ENCODE data around the gene ATRX.
"Not testable (repeated sequence)": the region's sequence is repeated elsewhere in the genome, so short reads cannot be mapped to it uniquely, and the experiment has no call there.

ATRX gene

DNA sequence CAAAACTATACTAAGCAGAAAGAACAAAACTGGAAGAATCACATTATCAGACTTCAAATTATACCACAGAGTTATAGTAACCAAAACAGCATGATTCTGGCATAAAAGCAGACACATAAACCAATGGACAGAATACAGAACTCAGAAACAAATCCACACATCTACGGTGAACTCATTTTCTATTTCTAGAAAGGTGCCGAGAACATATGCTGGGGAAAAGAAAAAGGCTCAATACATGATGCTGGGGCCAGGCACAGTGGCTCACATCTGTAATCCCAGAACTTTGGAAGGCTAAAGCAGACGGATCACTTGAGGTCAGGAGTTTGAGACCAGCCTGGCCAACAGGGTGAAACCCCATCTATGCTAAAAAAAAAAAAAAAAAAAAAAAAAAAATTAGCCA, 52.7 kb downstream of the ATRX start:
- DNase-seq = no peak

DNA sequence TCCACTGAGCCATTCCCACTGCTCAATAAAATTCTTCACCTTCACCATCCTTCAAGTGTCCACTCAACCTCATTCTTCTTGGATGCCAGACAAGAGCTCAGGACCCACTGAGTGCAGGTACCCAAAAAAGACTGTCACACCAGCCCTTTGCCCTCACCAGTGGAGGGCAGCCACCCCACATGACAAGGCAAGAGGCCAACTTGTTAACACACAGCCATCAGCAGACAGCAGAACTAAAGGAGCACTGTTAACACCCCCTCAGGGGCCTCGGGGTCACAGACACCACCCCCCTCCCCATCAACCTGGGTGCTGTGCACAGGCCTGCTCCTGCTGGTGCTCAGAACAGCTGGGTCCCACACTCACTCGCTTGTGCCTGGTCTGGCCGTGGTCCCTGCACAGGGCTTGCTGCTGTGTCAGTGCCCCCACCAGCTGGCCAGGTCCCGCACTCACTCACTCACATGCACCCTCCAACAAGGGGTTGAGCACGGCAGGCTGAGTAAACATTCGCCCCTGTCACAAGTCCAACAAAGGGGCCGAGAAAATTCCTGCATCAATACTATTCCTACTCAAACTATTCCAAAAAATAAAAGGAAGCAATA, 54.1 kb downstream of the ATRX start:
- DNase-seq = no peak

DNA sequence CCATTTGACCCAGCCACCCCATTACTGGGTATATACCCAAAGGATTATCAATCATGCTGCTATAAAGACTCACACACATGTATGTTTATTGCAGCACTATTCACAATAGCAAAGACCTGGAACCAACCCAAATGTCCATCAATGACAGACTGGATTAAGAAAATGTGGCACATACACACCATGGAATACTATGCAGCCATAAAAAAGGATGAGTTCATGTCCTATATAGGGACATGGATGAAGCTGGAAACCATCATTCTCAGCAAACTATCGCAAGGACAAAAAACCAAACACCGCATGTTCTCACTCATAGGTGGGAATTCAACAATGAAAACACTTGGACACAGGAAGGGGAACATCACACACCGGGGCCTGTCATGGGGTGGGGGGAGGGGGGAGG, 59.9 kb downstream of the ATRX start:
- DNase-seq = not testable (repeated sequence)

DNA sequence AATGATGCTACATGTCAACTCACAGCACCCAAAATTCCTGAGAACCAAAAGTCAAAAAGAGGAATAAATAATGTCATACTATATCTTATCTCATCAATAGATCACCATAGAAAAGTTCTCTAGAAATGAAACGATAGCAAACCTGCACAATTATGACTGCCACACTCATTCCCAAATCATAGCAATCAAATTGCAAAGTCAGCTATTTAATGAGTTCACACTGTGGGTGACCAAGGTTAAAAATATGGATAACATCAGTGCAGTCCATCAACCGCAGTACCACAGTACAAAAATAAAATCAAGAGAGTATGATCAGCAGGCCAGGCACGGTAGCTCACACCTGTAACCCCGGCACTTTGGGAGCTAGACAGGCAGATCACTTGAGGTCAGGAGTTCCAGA, 62.3 kb downstream of the ATRX start:
- DNase-seq = no peak

DNA sequence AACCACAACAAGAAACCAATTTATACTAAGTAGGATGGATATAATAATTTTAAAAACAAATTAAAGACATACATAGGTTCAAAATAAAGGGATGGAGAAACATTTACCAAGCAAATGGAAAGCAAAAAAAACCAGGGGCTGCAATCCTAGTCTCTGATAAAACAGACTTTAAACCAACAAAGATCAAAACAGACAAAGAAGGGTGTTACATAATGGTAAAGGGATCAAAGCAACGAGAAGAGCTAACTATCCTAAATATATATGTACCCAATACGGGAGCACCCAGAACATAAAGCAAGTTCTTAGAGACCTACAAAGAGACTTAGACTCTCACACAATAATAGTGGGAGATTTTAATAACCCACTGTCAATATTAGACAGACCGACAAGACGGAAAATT, 66.6 kb downstream of the ATRX start:
- DNase-seq = no peak

DNA sequence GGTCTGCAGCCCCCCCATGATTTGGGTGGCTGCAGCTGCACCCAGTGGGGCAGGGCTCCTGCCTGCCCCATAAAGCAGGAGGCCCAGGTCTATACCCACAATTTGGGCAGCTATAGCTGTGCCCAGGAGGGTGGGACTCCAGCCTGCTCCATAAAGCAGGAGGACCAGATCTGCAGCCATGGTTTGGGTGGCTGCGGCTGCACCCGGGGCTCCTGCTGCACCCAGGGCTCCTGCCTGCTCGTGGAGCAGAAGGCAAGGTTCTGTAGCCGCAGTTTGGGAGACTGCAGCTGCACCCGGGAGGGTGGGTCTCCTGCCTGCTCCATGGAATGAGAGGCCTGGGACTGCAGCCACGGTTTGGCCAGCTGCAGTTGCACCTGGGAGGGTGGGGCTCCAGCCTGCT, 81.1 kb downstream of the ATRX start:
- DNase-seq = no peak

DNA sequence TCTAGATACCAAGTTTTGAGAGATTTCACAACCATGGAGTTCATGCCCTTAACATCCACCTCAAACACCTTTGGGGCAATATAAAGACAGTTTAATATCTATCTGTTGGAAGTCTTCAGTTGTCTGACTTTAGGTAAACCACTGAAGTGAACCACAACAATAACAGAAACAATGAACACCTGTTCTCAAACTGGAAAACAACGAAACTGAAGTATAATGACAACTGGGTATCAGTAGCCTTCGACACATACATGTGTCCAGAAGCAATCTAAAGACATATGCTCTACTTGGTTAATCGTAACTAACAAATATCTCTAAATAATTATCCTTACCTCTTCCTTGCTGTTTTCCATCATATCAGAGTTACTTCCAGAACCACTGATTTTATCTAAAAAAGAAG, 87.8 kb downstream of the ATRX start:
- DNase-seq = no peak

DNA sequence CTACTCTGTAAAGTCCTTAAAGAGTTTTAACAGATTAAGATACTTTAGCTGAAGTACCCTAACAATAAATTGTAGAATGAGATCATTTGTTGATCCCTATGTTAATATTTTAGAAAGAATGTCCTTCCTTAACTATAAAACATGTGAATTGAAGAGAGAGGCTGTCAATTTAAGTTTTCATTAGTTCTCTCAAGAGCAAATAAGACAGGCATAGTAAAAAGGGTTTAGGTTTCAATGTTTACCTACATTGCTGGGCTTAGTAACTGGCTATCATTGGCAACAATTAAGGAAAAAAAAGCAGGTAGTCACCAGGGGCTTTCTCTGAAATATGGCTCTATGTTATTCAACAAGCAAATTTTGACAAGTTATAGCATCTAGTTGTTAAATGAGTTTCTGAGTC, 91.5 kb downstream of the ATRX start:
- no peak for DNase-seq

DNA sequence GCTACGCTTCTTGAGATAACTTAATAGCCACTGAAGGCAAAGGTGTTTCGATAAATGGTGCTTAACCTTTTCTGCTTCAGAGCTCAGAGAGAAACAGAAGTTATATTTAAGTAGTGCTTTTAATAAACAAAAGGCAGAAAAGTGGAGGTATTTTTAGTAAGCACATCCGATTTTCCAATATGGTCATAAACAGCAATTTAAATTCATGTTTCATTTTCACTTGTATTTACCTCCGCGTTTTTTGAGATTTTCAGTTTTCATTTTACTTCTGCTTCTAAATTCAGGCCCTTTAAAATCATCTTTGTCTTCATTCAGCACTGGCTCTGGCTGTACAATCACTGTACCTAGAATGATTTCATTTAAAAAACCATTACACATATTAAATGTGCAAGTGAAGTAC, 92.4 kb downstream of the ATRX start:
- DNase-seq = peak in 1 of 5 donors; percentile 2

DNA sequence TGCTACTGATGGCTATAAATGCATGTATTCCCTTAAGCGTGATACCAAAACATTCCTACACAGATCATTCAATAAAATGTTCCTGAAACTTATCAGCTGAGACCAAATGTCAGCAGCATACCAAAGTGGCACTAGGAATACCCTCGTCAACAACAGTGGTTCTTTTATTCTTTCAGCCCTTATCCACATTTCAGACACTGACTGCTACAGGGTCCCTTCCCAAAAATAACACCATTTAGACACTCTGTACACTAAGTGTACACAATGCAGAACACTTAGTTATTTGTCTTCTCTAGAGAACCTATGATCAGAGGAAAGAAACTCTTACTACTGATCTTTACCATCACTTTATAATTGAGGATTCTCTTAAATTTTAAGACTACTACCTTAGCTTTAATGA, 94.1 kb downstream of the ATRX start:
- DNase-seq = no peak

DNA sequence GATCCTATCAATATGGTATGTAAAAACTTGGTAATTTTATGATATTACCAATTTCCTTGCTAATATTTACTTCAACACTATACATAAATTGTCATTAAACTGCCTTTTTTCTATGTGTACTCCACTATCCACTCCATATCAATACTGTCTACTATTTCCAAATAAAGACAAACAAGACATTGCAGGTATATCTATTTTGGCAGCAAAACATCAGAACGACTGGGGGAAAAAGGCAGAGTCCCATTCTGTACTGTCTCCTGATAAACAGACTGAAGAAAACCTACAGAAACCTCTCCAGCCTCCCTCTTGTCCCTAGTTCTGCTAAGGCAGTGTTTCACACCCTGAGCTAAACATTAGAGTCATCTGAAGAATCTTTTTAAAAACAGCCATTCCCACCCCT, 96.6 kb downstream of the ATRX start:
- DNase-seq = no peak

DNA sequence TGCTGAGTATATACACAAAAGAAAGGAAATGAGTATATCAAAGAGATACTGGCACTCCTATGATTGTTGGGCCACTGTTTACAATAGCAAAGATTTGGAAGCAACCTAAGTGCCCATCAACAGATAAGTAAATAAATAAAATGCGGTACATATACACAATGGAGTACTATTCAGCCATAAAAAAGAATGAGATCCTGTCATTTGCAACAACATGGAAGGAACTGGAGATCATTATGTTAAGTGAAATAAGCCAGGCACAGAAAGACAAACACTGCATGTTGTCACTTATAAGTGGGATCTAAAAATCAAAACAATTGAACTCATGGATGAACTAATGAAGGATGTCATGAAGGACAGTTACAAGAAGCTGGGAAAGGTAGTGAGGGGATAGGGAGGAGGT, 100.3 kb downstream of the ATRX start:
- not testable (repeated sequence) for DNase-seq

DNA sequence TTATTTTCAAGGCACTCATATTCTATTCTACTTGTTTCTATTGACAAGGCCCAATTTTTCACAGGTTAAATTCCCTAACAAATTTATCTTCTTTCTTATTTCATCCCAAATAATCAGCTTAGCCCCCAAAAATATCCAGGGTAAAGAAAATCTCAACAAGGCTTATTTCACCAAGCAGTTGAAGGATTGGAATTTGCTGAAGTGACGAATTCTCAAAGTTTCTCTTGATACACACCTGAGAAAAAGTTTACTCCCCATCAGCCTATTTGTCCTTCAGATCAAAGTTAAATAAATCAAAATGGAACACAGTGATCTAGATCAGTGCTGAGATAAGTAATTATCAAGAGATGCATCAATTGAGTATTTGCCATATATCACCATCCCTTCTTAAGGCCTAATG, 106.9 kb downstream of the ATRX start:
- DNase-seq = no peak

DNA sequence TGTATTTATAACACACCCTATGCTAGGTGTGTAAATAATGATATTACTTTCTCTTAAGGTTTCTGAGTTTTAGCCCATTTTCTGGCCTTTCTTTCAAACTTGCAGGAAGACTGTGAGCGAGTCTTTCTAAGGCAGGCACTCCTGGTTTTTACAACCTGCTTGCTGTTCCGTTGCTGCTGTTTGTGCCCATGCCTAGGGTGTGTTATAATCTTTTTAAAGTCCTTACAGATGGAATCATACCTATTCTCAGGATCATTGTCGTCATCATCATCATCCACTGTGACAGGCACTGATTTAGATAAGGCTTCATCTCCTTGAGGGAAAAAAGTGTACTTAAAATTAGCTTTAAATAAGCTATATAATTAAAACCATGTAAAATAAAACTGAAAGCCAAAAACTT, 110.0 kb downstream of the ATRX start:
- no peak for DNase-seq

DNA sequence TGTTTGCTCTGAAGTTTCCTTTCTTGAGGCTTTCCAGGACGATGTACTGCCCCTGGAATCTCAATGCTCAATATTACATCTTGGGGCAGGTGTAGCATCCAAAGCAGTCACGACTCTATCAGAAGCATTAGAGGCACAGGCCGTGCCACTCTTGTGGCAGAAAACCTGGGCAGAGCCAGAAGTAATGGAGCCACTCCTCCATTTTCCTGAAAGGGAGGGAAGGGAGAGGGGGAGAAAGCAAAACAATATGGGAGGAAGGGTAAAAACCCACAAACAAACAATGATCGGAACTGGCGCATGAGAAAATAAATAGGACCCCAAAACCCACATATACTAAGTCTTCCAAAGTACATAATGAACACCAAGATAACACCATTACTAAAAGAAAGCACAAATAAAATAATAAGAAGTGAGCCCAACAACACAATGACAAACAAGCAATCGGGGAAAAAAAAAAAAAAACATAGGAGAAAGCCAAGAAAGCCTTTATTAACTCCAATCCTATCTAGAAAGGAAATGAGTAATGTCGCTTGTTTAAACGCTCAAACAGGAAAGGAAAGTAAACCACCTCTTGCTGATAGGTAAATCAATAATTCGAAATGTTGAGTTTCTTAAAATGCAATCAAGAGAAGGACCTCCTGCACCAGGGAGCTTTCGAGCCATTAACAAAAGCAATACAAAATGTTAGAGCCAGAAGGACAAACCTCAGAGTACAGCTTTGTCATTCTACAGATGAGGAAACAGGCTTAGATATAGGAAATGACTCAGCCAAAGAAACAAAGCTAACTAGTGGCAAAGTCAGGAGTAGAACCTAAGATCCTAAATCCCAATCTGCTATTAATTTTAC, 117.4 kb downstream of the ATRX start:
- peak in 1 of 5 donors; percentile 15 for DNase-seq

DNA sequence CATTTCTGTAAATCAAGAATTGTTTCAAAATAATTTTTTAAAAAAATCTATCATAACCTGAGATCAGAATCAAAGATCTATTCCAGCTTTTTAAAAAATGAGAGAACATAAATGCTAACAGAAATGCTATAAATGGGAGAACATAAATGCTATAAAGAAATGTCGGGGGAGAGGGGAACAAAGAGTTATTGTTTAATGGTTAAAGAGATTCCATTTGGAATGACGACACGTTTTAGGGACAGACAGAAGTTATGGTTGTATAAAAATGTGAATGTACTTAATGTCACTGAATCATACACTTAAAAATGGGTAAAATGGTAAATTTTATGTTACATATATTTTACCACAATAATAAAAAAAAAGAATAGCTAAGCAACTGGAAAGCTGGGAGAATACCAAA, 127.1 kb downstream of the ATRX start:
- DNase-seq = no peak

DNA sequence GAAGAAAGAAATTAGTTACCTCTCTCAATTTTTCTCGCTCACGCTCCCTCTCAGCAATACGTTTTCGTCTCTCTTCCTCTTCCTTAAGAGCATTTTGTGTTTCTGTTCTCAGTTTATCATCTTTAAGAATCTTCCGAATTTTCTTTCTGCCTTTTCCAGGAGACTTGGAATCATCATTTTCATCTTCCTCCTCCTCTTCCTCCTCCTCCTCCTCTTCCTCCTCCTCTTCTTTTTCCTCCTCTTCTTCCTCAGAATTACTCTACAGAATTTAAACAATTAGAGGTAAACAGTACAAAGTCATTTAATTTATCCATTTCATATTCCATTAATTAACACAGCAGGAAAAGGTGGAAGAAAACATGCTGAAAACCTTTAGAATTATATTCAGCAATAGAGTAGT, 133.9 kb downstream of the ATRX start:
- no peak for DNase-seq

DNA sequence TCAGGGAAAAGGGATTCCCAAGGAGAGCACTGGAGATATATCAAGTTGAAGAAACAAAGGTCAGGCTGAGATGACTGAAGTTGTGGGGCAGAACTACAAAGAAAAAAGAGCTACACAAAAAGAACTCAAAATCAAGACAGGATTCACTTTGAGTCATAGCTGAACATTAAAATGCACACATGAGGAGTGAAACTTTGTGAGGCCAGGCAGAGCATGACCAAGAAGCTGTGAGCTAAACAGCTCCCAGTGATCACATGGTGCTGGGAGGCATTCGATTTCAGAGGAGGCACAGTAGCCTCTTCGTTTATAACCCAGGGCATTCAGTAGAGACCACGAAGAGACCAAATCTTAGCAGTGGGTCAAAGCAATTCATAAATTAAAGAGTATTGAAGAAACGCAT, 145.3 kb downstream of the ATRX start:
- DNase-seq = peak in 1 of 5 donors; percentile 19

DNA sequence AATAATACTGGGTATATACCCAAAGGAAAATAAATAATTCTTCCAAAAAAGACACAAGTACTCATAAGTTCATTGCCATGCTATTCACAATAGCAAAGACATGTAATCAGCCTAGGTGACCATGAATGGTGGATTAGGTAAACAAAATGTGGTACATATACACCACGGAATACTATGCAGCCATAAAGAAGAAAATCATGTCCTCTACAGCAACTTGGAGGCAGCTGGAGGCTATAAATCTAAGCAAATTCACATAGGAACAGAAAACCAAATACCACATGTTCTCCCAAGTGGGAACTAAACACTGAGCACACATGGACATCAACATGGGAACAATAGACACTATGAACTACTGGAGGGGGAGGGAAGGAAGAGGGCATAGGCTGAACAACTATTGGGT, 146.2 kb downstream of the ATRX start:
- no peak for DNase-seq

DNA sequence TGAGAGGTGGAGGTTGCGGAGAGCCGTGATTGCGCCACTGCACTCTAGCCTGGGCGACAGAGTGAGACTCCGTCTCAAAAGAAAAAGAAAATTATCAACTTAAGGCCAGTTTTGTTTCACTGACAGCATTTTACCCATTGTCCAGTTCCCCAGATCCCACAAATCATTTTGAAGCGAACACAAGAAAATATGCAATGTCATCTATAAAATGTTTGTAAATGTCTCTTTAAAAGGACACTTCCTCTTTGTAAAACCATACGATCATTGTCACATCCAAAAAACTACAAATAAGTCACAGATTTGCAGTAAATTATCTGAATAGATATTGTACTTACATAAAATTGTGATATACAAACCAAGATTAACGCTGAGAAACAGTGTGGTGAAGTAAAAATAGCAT, 147.6 kb downstream of the ATRX start:
- no peak for DNase-seq

DNA sequence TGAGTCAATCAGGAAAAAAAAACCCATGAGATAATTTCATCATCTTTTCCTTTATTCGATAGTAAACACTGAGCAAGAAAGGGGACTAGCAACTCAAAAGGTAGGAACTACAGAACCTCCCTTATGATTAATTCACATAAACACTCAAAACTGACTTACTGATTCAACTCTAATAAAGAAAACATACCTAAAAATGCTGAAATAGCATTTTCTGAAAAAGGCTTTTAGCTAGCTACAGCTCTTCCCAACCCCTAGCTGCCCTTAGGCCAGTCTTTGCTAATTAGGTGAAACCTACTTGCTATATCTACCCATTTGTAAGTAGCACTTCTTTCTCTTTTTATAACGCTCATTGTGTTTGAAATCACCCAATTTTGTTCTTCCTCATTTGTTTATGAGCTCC, 150.6 kb downstream of the ATRX start:
- DNase-seq = no peak

DNA sequence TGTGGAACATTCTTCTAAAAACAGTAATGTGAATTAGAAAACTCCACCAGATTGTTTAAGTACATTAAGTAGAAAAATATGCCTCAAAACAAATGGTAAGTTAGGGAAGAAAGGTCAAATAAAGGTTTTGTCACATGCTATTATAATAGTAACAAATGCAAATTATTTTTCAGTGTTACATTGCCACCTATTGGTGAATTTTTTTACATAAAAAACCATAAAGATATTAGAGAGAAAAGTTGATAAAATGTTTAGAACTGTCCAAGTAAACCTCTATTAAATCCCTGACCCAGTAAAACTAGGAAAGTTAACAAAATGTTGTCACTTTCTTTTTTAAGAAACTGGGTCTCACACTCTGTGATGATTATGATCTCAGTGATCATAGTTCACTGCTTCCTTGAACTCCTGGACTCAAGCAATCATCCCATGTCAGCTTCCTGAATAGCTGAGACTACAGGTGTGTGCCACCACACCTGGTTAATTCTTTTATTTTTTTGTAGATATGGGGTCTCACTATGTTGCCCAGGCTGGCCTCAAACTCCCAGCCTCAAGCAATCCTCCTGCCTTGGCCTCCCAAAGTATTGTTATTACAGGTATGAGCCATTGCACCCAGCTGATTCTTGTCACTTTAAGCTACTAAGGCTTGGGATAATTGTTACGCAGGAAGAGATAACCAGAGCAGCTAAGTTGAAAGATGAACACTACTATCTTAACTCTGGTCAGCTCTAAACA, 157.6 kb downstream of the ATRX start:
- DNase-seq = no peak

DNA sequence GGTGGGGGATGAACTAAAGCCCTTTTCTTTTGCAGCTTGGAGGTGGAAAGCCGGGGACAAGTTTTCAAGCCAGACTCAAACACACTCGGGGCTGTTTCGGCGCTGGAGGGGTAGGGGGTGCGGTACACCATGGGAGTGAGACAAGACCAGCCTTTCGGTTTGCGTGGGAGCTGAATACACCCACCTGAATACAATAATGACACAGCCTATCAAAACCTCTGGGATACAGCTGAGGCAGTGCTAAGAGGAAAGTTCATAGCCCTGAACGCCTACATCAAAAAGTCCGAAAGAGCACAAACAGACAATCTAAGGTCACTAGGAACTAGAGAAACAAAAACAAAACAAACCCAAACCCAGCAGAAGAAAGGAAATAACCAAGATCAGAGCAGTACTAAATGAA, 163.3 kb downstream of the ATRX start:
- DNase-seq = no peak

DNA sequence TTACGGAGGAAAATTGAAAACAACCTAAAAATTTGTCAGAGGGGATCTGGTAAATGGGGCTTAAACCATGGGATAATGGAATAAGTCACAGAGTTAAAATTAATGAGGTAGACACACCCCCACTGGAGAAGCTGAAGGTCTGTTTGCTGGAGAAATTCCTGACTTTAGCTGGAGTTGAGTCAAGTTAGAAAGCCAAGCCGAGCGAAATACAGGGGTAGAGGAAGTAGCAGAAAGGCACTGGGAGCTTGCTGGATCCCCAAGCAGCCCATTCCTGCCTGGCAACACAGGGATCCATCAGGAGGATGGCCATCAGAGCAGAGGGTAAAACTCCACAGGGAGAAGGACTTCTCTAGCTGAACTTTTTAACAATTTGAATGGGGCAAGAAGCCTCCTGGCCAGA, 163.8 kb downstream of the ATRX start:
- DNase-seq = no peak
